Effector memory CD8-positive, alpha-beta T cell (primary cell): Measurements from ENCODE around the gene METTL22.

Source experiments
- ATAC-seq: fragments of 150-1000 bp; cut with Tn5 transposase; replicated peaks from 2 replicates; pipeline ENCODE4 v1.10.0; 2021; ENCODE audit warnings: mild to moderate bottlenecking, moderate library complexity
- DNase-seq, 3 experiments: peaks; one replicate each; pipeline ENCODE4 v3.0.0; 2021
- H3K27ac Mint-ChIP-seq, 2 donors: one replicate each; pipeline ENCODE4 v1.8.0; 2022; ENCODE audit warnings: mild to moderate bottlenecking in 2 of 2, mixed read lengths in 2 of 2, moderate library complexity in 2 of 2
- H3K27me3 Mint-ChIP-seq, 2 donors: one replicate each; pipeline ENCODE4 v1.8.0; 2022; ENCODE audit warnings: mixed read lengths in 2 of 2
- H3K36me3 Mint-ChIP-seq: one replicate; pipeline ENCODE4 v1.8.0; 2022; ENCODE audit warnings: mild to moderate bottlenecking, moderate library complexity, mixed read lengths; ENCODE audit not compliant: insufficient read depth
- H3K4me1 Mint-ChIP-seq, 2 donors: one replicate each; pipeline ENCODE4 v1.8.0; 2022; ENCODE audit warnings: low read depth in 2 of 2, mixed read lengths in 2 of 2
- H3K4me3 Mint-ChIP-seq, 2 donors: one replicate each; pipeline ENCODE4 v1.8.0; 2022; ENCODE audit warnings: mild to moderate bottlenecking in 2 of 2, mixed read lengths in 2 of 2, moderate library complexity in 2 of 2
- H3K9me3 Mint-ChIP-seq, 2 donors: one replicate each; pipeline ENCODE4 v1.8.0; 2022; ENCODE audit warnings: mixed read lengths in 2 of 2

METTL22 gene

DNA sequence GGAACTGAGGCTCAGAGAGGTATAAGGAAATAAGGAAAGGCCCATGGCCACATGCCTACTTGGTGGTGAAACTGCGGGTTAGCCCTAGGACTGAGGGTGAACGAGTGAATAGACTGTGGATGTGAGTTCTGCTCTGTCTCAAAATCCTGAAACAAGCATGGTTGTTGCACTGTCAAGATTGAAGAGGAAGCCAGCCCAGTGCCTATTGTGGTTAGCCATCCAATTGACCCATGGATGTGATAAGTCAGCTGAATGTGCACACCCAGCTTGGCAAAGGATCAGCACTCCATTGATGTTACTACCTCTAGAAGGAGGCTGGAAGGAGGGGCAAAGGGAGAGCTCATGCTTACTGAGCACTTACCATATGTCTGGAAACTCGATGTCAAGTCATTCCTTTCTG, 35.6 kb upstream of the METTL22 start:
- no peaks in the 10 kb centered on the region for H3K9me3 Mint-ChIP-seq
- no peak overlapping the region for H3K4me3 Mint-ChIP-seq
- ATAC-seq (no peak), DNase-seq (no peak)
- H3K27me3 Mint-ChIP-seq, result peaks cover 32 to 77% of the 10 kb centered on the region in 2 donors
- no peaks in the 10 kb centered on the region for H3K36me3 Mint-ChIP-seq
- H3K27ac Mint-ChIP-seq, result no peak overlapping the region
- H3K4me1 Mint-ChIP-seq, result no peaks in the 10 kb centered on the region

DNA sequence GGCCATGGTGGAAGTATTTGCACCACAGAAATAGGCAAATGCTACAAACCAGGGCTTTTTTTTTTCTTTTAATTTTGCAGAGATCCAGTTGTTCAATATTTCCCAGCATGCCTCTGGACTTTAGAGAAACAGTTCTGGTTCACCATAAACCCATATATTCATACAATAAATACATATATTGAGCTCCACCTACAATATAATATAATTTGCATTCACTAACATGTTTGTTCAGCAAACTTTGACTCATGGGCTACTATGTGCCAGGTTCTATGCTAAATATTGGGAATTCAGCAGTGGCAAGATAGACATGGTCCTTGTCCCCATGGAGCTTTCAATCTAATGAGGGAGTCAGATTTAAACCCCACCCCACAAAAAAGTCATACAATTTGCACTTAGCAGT, 34.4 kb upstream of the METTL22 start:
- ATAC-seq (no peak), DNase-seq (no peak)
- H3K27ac Mint-ChIP-seq, result no peak overlapping the region
- no peaks in the 10 kb centered on the region for H3K36me3 Mint-ChIP-seq
- no peak overlapping the region for H3K4me3 Mint-ChIP-seq
- peaks cover 27 to 71% of the 10 kb centered on the region in 2 donors for H3K27me3 Mint-ChIP-seq
- no peaks in the 10 kb centered on the region for H3K9me3 Mint-ChIP-seq
- no peaks in the 10 kb centered on the region for H3K4me1 Mint-ChIP-seq

DNA sequence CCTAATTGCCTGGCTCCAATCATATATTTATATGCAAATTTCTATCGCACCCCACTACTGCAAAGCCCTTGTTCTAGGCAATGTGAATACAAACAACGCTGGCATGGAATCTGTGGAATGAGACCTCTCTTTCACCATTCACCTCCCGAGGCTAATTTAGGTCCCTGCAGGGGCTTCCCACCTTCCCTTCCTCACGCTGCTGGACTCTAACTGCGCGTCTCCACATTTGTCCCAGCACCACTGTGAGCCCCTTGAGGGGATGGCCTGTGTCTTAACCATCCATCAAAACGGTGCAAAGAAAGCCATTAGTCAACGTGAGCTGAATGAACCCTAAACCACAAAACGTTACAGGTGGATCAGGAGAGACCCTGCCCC, 32.8 kb upstream of the METTL22 start:
- H3K36me3 Mint-ChIP-seq, result no peaks in the 10 kb centered on the region
- H3K4me3 Mint-ChIP-seq, result no peak overlapping the region
- H3K27ac Mint-ChIP-seq, result no peak overlapping the region
- DNase-seq, result no peak
- ATAC-seq, result no peak
- H3K4me1 Mint-ChIP-seq, result no peaks in the 10 kb centered on the region
- peaks cover 26 to 55% of the 10 kb centered on the region in 2 donors for H3K27me3 Mint-ChIP-seq
- no peaks in the 10 kb centered on the region for H3K9me3 Mint-ChIP-seq

DNA sequence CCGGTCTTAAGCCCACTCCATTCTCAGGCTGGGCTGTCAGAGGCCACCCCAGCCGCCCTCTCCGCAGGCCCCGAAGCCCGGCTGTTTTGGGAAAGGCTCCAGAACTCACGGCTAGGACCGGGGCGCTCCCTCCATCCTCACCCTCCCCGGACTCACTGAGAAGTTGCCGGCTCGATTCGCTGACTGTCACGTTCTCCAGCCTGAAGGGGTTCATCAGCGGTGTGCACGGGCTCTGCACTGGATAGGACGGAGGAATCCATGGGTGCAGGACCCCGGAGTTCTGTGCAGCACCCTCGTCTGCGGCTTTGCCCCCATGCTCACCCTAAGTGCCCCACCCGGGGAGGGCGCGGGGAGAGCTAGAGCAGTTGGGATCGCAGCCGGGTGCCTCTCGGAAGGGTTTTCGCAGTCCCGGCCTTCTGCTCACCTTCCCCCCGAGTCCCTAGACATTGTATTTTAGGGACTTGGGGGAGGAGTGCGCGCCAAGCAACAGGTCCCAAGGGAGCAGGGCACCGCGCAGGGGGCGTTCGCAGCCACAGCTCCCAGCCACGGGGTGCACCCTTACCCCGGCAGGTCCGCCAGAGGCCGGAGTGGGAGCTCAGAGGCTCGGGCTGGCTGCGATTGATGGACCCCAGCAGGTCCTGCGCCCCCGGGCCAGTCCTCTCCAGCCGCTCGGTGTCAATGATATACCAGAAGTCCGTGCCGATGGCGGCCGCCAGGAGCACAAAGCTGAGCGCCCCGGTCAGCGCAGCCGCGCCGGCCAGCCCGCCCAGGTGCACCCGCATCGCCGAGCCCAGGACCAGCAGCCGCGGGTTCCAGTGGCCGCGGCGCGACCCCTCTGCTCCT, 32.2 kb upstream of the METTL22 start:
- no peaks in the 10 kb centered on the region for H3K4me1 Mint-ChIP-seq
- ATAC-seq (no peak), DNase-seq (no peak)
- H3K4me3 Mint-ChIP-seq, result no peak overlapping the region
- no peak overlapping the region for H3K27ac Mint-ChIP-seq
- H3K27me3 Mint-ChIP-seq, result peaks cover 26 to 51% of the 10 kb centered on the region in 2 donors
- H3K9me3 Mint-ChIP-seq, result no peaks in the 10 kb centered on the region
- no peaks in the 10 kb centered on the region for H3K36me3 Mint-ChIP-seq

DNA sequence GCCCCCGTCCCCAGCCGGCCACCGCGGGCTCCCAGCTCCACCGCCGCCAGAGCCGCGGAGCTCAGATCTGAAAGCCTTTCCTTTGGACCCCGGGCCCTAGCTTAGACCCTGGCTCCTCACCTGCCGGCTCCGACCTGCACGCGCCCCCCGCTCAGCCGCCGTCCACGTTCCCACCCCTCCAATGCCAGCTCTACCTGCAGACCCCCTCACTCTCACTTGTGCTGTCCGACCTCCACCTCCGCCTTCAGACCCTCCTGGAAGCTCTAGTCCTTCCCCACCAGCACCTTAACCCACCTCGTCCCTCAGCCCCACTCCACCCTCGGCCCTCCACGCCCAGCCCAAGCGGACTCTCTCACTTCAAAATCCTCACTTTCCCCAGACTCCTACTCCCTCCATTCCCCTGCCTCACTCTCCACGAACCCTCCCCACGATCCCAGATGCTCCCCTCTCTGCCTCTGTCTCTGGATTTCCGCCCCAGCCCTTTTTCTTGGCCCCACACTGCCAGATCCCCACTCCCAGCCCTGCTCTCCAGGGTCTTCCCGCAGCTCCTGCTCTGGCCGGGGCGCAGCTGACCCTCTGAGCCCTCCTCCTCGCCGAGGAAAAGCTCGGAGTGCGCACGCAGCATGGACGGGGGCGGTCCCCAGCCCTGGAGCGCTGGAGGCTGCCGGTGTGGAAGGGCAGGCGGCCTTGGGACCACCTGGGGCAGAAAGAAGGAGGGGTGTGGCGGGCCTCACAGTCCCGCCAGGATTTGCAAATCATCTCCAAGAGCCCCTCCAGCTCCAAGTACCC, 31.4 kb upstream of the METTL22 start, which contains the start of gene TMEM114:
TSS of gene TMEM114 (minus strand) at position 612 of the 789 bp plus-strand sequence. CDS start 673 bp downstream, outside the sequence.
- Mint-ChIP-seq H3K27me3 (peaks cover 30 to 46% of the 10 kb centered on the region in 2 donors), H3K4me1 (no peaks in the 10 kb centered on the region), H3K9me3 (no peaks in the 10 kb centered on the region), H3K36me3 (no peaks in the 10 kb centered on the region), H3K4me3 (no peak within 1 kb of the TSS), H3K27ac (no peak within 1 kb of the TSS)
- ATAC-seq (no peak), DNase-seq (no peak)

DNA sequence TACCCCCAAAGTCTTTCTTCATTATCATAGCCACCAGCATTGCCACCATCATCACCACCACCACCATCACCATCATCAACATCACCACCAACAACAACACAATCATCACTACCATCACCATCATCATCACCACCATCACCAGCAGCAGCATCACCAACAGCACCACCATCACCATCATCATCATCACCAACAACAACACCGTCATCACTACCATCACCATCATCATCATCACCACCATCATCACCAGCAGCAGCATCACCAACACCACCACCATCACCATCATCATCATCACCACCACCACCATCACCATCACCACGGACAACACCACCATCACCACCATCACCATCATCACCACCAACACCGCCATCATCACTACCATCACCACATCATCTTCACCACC, 30.7 kb upstream of the METTL22 start:
- Mint-ChIP-seq H3K36me3 (no peaks in the 10 kb centered on the region), H3K4me3 (no peak overlapping the region), H3K27ac (no peak overlapping the region), H3K4me1 (no peaks in the 10 kb centered on the region), H3K9me3 (no peaks in the 10 kb centered on the region), H3K27me3 (peaks cover 23 to 39% of the 10 kb centered on the region in 2 donors)
- no peak for ATAC-seq
- no peak for DNase-seq

DNA sequence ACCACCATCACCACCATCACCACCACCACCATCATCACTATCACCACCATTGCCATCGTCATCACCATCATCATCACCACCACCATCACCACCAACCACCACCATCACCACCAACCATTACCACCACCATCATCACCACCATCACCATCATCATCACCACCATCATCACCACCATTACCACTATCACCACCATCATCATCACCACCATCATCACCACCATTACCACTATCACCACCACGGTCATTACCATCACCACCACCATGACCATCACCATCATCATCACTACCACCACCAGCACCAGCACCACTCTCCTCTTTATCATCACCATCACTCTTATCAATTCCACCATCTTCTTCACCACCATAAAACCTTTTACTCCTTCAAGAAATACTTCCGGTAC, 30.0 kb upstream of the METTL22 start:
- H3K27me3 Mint-ChIP-seq, result peaks cover 23 to 34% of the 10 kb centered on the region in 2 donors
- no peaks in the 10 kb centered on the region for H3K36me3 Mint-ChIP-seq
- H3K4me3 Mint-ChIP-seq, result no peak overlapping the region
- ATAC-seq (no peak), DNase-seq (no peak)
- H3K27ac Mint-ChIP-seq, result no peak overlapping the region
- H3K9me3 Mint-ChIP-seq, result no peaks in the 10 kb centered on the region
- no peaks in the 10 kb centered on the region for H3K4me1 Mint-ChIP-seq

DNA sequence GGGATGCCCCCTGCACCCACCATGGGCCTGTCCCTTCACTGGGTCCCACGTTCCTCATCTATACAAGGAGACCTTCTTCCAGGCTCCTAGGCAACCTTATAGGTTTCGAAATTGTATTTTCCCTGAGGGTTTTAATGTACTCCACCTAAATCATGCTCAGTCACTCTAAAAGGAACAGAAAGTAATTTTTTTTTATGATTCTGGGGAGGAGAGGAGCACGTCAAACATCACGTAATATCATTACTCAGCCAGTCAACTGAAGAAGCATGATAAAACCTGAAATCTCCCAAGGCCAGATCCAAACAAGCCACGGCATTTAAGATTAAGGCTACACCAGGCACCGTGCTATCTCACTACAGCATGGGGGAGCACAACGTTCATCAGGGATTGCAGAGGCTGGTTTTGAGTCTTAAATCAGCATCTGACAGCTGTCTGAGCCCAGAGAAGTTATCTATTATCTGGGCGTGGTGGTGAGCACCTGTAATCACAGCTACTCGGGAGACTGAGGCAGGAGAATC, 27.3 kb upstream of the METTL22 start:
- H3K36me3 Mint-ChIP-seq, result no peaks in the 10 kb centered on the region
- no peaks in the 10 kb centered on the region for H3K9me3 Mint-ChIP-seq
- no peaks in the 10 kb centered on the region for H3K4me1 Mint-ChIP-seq
- no peak overlapping the region for H3K4me3 Mint-ChIP-seq
- peaks cover 6 to 16% of the 10 kb centered on the region in 2 donors for H3K27me3 Mint-ChIP-seq
- DNase-seq (no peak), ATAC-seq (no peak)
- no peak overlapping the region for H3K27ac Mint-ChIP-seq

DNA sequence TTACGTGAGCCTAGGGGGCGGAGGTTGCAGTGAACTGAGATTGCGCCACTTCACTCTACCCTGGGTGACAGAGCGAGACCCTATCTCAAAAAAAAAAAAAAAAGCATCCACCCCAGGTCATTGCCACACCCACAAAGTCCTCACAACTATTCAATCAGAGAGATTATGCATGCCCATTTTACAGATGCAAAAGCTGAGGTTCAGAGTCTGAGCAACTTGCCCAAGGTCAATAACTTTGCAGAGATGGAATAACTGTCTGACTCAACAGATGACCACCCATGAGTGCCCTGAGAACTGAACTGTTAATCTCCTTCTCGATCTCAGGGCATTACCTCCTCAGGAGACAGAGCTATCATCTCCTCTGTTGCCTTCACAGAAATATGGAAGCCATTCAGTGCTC, 25.7 kb upstream of the METTL22 start:
- Mint-ChIP-seq H3K27ac (no peak overlapping the region), H3K4me1 (no peaks in the 10 kb centered on the region), H3K36me3 (no peaks in the 10 kb centered on the region), H3K9me3 (no peaks in the 10 kb centered on the region), H3K27me3 (peaks cover 5 to 20% of the 10 kb centered on the region in 2 donors), H3K4me3 (no peak overlapping the region)
- DNase-seq, result no peak
- ATAC-seq, result no peak

DNA sequence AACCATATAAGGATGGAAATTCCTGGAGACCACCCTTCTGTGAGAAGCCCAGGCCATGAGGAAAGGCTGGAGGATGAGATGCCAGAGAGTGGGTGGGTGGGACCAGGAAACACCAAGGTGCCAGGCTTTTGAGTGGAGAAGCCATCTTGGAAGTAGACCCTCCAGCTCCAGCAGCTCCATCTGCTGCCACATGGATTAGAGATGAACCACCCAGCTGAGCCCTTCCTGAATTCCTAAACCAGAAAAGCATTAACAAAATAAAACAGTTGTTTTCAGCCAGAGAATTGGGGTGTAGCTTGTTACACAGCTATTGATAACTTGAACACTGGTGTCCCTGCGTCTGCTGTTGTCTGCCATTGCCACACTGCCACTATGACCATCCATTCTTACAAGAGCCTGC, 24.9 kb upstream of the METTL22 start:
- no peak for DNase-seq
- H3K4me3 Mint-ChIP-seq, result no peak overlapping the region
- ATAC-seq, result no peak
- no peaks in the 10 kb centered on the region for H3K36me3 Mint-ChIP-seq
- no peaks in the 10 kb centered on the region for H3K4me1 Mint-ChIP-seq
- no peaks in the 10 kb centered on the region for H3K9me3 Mint-ChIP-seq
- peaks cover 6 to 28% of the 10 kb centered on the region in 2 donors for H3K27me3 Mint-ChIP-seq
- H3K27ac Mint-ChIP-seq, result no peak overlapping the region

DNA sequence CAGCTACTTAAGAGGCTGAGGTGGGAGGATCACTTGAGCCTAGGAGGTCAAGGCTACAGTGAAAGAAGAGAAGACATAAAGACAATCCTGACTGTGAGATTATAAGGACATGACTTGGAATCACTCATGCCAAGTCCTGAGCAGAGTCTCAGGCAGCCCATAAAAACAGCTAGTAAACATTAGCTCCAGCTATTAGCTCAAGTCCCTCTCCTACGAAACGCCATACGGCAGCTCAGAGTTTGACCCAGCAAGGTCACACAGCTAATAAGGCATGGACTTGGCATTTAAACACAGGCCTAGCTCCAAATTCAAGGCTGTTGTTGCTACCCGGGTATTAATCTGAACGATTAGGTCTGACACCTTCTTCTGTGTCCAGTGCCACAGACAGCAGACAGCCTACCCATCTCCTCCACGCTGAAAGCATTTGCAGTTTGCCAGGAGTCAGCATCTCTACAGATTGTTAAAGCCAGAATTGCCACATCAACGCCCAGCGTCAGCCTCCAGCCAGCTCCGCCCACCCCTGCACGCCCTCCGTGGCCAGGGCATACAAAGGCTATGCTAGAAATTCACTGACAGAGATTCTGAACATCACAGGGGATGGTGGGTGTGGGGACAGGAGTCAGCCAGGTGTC, 21.2 kb upstream of the METTL22 start:
- DNase-seq (no peak), ATAC-seq (no peak)
- Mint-ChIP-seq H3K9me3 (peaks cover 0 to 2% of the 10 kb centered on the region in 2 donors), H3K4me1 (no peaks in the 10 kb centered on the region), H3K36me3 (no peaks in the 10 kb centered on the region), H3K4me3 (no peak overlapping the region), H3K27me3 (peaks cover 19 to 40% of the 10 kb centered on the region in 2 donors), H3K27ac (no peak overlapping the region)

DNA sequence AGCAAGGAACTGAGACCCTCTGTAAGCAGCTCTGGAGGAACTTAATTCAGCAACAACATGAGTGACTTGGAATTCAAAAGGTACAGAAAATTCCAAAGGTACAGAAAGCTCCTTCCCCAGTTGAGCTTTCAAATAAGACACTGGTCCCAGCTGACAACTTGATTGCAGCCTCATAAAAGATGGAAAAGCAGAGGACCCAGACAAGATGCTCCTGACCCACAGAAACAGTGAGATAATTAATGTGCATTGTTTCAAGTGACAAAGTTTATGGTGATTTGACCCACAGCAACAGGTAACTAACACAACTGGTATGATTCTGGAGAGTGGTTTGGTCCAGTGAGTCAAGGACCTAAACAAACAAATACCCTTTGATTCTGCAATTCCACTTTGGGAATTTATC, 15.9 kb upstream of the METTL22 start:
- Mint-ChIP-seq H3K27ac (no peak overlapping the region), H3K4me1 (no peaks in the 10 kb centered on the region), H3K4me3 (no peak overlapping the region), H3K27me3 (peaks cover 49 to 70% of the 10 kb centered on the region in 2 donors), H3K9me3 (peaks cover 0 to 2% of the 10 kb centered on the region in 2 donors), H3K36me3 (no peaks in the 10 kb centered on the region)
- no peak for DNase-seq
- no peak for ATAC-seq

DNA sequence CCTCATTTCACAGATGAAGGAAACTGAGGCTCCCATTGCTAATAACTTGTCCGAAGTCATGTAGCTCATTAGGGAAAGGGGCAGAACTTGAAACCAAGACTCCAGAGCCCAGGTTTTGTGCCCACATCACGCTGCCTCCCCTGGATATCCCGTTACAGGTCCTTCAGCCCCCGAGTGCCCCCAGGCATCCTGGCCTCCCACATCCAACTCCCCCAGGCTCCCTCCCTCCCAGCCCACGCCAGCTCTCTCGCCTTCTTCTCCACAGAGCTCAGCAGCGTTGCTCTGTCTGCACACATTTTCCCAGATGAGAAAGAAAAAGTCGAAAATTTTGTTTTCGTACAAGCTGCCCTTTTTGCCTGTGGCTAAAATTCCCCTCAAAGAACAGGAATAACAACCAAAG, 14.3 kb upstream of the METTL22 start:
- H3K27me3 Mint-ChIP-seq, result peaks cover 48 to 80% of the 10 kb centered on the region in 2 donors
- H3K9me3 Mint-ChIP-seq, result no peaks in the 10 kb centered on the region
- DNase-seq (no peak), ATAC-seq (no peak)
- no peaks in the 10 kb centered on the region for H3K4me1 Mint-ChIP-seq
- no peaks in the 10 kb centered on the region for H3K36me3 Mint-ChIP-seq
- H3K27ac Mint-ChIP-seq, result no peak overlapping the region
- H3K4me3 Mint-ChIP-seq, result no peak overlapping the region
